GM23338 (cell line): ENCODE data around the gene PPP1R15B.

Experiments
- CREB1 ChIP-seq: fragments of 250-450 bp; sonication (Bioruptor Pico); IDR thresholded peaks from 2 replicates; pipeline ENCODE4 v1.5.0; 2020; ENCODE audit warnings: low read depth, mild to moderate bottlenecking, moderate library complexity
- ETS1 ChIP-seq: IDR thresholded peaks from 2 replicates; pipeline ENCODE4 v1.6.1; 2016; ENCODE audit warnings: antibody characterized with exemption
- EZH2 ChIP-seq: fragments of 200-600 bp; sonication (generic); IDR thresholded peaks from one replicate; pipeline ENCODE4 v1.8.0; 2017; ENCODE audit warnings: antibody characterized with exemption, mild to moderate bottlenecking, low read depth; ENCODE audit not compliant: unreplicated experiment
- EZH2phosphoT487 ChIP-seq: fragments of 200-600 bp; sonication (generic); IDR thresholded peaks from one replicate; pipeline ENCODE4 v1.8.1; 2018; ENCODE audit warnings: antibody characterized with exemption; ENCODE audit not compliant: unreplicated experiment
- JUNB ChIP-seq: IDR thresholded peaks from one replicate; pipeline ENCODE4 v1.6.1; 2016; ENCODE audit warnings: antibody characterized with exemption; ENCODE audit not compliant: unreplicated experiment
- NANOG ChIP-seq: IDR thresholded peaks from 2 replicates; pipeline ENCODE4 v1.6.1; 2016; ENCODE audit warnings: antibody characterized with exemption, borderline replicate concordance
- POLR2AphosphoS5 ChIP-seq: IDR thresholded peaks from 2 replicates; pipeline ENCODE4 v1.6.1; 2016; ENCODE audit warnings: antibody characterized with exemption, low read depth
- STAT1 ChIP-seq: IDR thresholded peaks from one replicate; pipeline ENCODE4 v1.6.1; 2016; ENCODE audit warnings: antibody characterized with exemption; ENCODE audit not compliant: unreplicated experiment
- TF ChIP-seq, protein P1 (sequence below): IDR thresholded peaks from one replicate; pipeline ENCODE4 v1.6.1; 2018; ENCODE audit warnings: antibody characterized with exemption; ENCODE audit not compliant: unreplicated experiment
- TF ChIP-seq, protein P2 (sequence below), 2 experiments: fragments of 200-600 bp in 1 of 2; sonication (generic) in 1 of 2; conservative IDR thresholded peaks; 2 replicates each; pipeline versions ENCODE4 v1.5.1 to v1.6.1; 2016 to 2017; ENCODE audit warnings: antibody characterized with exemption in 2 of 2, low read depth in 2 of 2, mild to moderate bottlenecking in 2 of 2, moderate library complexity in 1 of 2

DNA sequence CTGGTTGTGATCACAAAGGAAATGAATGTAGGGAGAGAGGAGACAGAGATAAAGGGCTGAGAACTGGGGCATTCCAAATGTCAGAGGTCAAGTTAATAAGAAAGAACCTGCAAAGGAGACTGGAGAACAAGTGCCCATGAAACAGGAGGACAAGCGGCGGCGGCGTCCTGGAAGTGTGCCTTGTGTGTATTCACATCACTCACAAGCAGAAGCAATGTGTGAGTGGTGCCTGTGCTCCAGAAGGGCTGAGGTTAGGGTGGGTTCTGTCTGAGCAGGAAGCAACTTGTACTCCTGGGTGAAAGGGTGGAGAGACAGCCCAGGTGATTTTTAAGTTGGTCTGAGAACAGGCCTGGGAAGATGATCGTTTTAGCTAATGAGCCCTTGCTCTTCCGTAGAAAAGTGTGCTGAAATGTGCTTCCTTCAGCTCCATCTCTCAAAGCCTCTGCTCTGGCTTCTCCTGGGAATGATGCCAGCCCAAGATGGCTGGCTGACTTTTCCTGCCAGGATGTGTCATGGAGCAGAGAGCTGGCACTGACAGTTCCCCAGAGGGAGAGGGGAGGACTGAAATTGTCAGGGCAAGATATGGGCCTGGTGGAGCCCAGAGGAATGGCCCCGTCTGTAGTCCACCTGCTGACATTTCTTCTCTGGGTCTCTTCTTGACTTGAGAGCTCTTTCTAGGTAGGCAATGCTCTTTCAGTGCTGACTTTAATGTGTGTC, 26.8 kb downstream of the PPP1R15B start:
- TF ChIP-seq, protein P1, sequence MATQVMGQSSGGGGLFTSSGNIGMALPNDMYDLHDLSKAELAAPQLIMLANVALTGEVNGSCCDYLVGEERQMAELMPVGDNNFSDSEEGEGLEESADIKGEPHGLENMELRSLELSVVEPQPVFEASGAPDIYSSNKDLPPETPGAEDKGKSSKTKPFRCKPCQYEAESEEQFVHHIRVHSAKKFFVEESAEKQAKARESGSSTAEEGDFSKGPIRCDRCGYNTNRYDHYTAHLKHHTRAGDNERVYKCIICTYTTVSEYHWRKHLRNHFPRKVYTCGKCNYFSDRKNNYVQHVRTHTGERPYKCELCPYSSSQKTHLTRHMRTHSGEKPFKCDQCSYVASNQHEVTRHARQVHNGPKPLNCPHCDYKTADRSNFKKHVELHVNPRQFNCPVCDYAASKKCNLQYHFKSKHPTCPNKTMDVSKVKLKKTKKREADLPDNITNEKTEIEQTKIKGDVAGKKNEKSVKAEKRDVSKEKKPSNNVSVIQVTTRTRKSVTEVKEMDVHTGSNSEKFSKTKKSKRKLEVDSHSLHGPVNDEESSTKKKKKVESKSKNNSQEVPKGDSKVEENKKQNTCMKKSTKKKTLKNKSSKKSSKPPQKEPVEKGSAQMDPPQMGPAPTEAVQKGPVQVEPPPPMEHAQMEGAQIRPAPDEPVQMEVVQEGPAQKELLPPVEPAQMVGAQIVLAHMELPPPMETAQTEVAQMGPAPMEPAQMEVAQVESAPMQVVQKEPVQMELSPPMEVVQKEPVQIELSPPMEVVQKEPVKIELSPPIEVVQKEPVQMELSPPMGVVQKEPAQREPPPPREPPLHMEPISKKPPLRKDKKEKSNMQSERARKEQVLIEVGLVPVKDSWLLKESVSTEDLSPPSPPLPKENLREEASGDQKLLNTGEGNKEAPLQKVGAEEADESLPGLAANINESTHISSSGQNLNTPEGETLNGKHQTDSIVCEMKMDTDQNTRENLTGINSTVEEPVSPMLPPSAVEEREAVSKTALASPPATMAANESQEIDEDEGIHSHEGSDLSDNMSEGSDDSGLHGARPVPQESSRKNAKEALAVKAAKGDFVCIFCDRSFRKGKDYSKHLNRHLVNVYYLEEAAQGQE: no peak
- TF ChIP-seq JUNB: no peak
- TF ChIP-seq, protein P2, sequence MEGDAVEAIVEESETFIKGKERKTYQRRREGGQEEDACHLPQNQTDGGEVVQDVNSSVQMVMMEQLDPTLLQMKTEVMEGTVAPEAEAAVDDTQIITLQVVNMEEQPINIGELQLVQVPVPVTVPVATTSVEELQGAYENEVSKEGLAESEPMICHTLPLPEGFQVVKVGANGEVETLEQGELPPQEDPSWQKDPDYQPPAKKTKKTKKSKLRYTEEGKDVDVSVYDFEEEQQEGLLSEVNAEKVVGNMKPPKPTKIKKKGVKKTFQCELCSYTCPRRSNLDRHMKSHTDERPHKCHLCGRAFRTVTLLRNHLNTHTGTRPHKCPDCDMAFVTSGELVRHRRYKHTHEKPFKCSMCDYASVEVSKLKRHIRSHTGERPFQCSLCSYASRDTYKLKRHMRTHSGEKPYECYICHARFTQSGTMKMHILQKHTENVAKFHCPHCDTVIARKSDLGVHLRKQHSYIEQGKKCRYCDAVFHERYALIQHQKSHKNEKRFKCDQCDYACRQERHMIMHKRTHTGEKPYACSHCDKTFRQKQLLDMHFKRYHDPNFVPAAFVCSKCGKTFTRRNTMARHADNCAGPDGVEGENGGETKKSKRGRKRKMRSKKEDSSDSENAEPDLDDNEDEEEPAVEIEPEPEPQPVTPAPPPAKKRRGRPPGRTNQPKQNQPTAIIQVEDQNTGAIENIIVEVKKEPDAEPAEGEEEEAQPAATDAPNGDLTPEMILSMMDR (conservative IDR thresholded peaks at IDR 0.05; ENCODE audit: low read depth in 2 of 2): no peak
- no peak for TF ChIP-seq POLR2AphosphoS5
- no peak for TF ChIP-seq CREB1 (CRISPR knock-in tag)
- TF ChIP-seq EZH2phosphoT487: no peak
- no peak for TF ChIP-seq NANOG
- no peak for TF ChIP-seq STAT1
- no peak for TF ChIP-seq EZH2
- TF ChIP-seq ETS1: no peak
